NT2/D1 (cell line): ENCODE results near the gene TACC2.

Experiments used
- YY1 ChIP-seq: IDR thresholded peaks from 2 replicates; pipeline ENCODE4 v1.6.1; 2011; ENCODE audit not compliant: insufficient read length, insufficient read depth
- ZNF274 ChIP-seq: IDR thresholded peaks from 2 replicates; pipeline ENCODE4 v1.6.1; 2011; ENCODE audit warnings: mild to moderate bottlenecking, low read depth, low read length

DNA sequence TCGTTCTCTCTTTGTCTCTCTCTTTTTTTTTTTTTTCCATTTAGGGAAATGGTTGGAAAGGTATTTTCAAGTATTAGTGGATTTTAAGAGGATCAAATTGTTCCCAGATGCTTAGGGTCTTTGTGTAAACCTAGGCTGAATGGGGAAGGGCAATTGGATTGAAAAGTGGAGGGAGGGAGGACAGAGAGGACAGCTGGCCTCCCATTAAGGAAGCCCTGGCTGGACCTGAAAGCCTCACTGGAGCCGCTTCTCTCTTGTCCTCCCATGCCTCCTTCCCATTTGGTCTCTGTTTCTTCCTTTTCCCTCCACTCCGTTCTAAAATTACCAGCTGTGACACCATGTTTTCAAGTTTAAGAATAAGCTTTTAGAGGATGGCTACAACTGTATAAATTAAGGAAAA lies 104.1 kb downstream of the TACC2 start:
- TF ChIP-seq ZNF274 = no peak
- TF ChIP-seq YY1 = no peak
